SKM-1 (cell line): ENCODE results near the gene FADS3.
A peak's percentile ranks its signal among the peaks of the same experiment; 100 is the strongest.

ENCODE experiments used
- DNase-seq: peaks from one replicate; lab custom pipeline; 2025; ENCODE audit not compliant: unreplicated experiment; lab: John Stamatoyannopoulos, UW

Gene FADS3

GRCh38 chr11:61913699-61914395 is 22.5 kb upstream of the FADS3 start:
- no peak for DNase-seq

- DNase-seq = no peak
Measured at GRCh38 chr11:61912991-61913698, 21.8 kb upstream of the FADS3 start.

GRCh38 chr11:61912530-61912898 is 21.2 kb upstream of the FADS3 start:
- peak; percentile 90 for DNase-seq

GRCh38 chr11:61911701-61912529 is 20.6 kb upstream of the FADS3 start:
- DNase-seq = no peak

- DNase-seq = no peak
Measured at GRCh38 chr11:61911128-61911700, 19.9 kb upstream of the FADS3 start.

GRCh38 chr11:61910187-61911127 is 19.1 kb upstream of the FADS3 start:
- DNase-seq = no peak

GRCh38 chr11:61908730-61909316 is 17.5 kb upstream of the FADS3 start:
- DNase-seq = no peak

GRCh38 chr11:61907871-61908729 is 16.8 kb upstream of the FADS3 start:
- DNase-seq = no peak

GRCh38 chr11:61907282-61907681 is 15.9 kb upstream of the FADS3 start:
- DNase-seq = no peak

GRCh38 chr11:61906522-61906909 is 15.2 kb upstream of the FADS3 start:
- no peak for DNase-seq

GRCh38 chr11:61905801-61906521 is 14.6 kb upstream of the FADS3 start:
- DNase-seq = no peak

- DNase-seq = no peak
Measured at GRCh38 chr11:61905067-61905696, 13.8 kb upstream of the FADS3 start.

GRCh38 chr11:61904539-61905048 is 13.2 kb upstream of the FADS3 start:
- DNase-seq = no peak

GRCh38 chr11:61903845-61904244 is 12.5 kb upstream of the FADS3 start:
- no peak for DNase-seq

GRCh38 chr11:61902313-61902712 is 11.0 kb upstream of the FADS3 start:
- no peak for DNase-seq

- DNase-seq = no peak
Measured at GRCh38 chr11:61901397-61901796, 10.1 kb upstream of the FADS3 start.

GRCh38 chr11:61900251-61900650 is 8.9 kb upstream of the FADS3 start:
- no peak for DNase-seq
